Esophagus muscularis mucosa (tissue), 4 donors: ENCODE measurements around the gene PLCB2.

Experiments
- CTCF ChIP-seq, 3 experiments: fragments of 200-600 bp in 2 of 3; fragments of 450-650 bp in 1 of 3; sonication (generic) in 2 of 3; IDR thresholded peaks; one replicate each; pipeline ENCODE4 v1.5.1; 2017 to 2019; ENCODE audit warnings: antibody characterized with exemption in 3 of 3, mild to moderate bottlenecking in 2 of 3, moderate library complexity in 1 of 3
- EP300 ChIP-seq: sonication (generic); formaldehyde crosslinking; IDR thresholded peaks from one replicate; pipeline ENCODE4 v1.6.1; 2017; ENCODE audit warnings: antibody characterized with exemption
- POLR2A ChIP-seq: fragments of 450-650 bp; IDR thresholded peaks from one replicate; pipeline ENCODE4 v1.6.1; 2017; ENCODE audit warnings: antibody characterized with exemption, moderate library complexity, mild to moderate bottlenecking, low read depth
- POLR2AphosphoS5 ChIP-seq, 2 donors: sonication (generic); formaldehyde crosslinking; IDR thresholded peaks; one replicate each; pipeline ENCODE4 v1.6.1; 2017; ENCODE audit warnings: antibody characterized with exemption in 2 of 2

DNA sequence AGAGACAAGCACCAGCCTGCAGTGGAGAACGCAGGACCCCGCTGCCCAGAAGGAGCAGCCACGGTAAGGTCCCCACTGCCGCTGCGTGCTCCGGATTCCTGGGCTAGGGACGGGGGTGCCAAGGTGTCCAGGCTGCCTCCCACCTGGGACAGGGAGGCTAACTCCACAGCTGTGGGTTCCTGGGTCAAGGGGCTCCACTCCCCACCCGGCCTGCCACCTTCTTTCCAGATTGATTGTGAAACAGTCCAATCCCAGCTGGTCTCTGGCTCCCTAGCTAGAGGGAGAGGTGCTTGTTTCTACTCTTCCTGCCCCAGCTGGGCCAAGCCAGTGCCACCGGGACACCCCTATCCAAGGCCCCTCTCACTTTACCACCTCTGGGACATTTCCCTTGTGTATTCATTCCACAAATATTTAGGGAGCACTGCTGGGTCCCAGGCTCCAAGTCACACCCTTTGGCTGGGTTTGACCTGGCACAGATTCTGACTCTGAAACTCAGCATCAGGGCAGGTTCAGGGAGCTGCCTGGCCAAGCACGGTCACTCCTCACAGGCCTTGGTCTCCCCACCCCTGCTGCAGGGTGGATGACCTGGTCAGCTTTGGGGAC, 67.0 kb downstream of the PLCB2 start:
- TF ChIP-seq POLR2AphosphoS5 (IDR thresholded peaks at IDR 0.05) (no peak), CTCF (IDR thresholded peaks at IDR 0.05) (no peak), EP300 (no peak), POLR2A (no peak)
